Activated B cell treated with CpG ODN at 0.5 μM for 24 hours (primary cell): ENCODE measurements around the gene CDC14B. TPM values are rescaled to one million over a fixed set of nuclear protein-coding genes. Genes with fewer than 3 reads are reported as not detected.

ENCODE experiments used
- ATAC-seq: fragments of 200-7000 bp; cut with Tn5 transposase; one replicate; pipeline ENCODE4 v1.10.0; 2021; ENCODE audit warnings: low read depth, mild to moderate bottlenecking, moderate library complexity
- CTCF ChIA-PET: fragments of 350-600 bp; sonication (Branson Sonifier 250); formaldehyde crosslinking; loops from one replicate; lab custom pipeline; 2021; ENCODE audit warnings: antibody characterized with exemption; lab: Charles Lee
- POLR2A ChIA-PET: fragments of 350-600 bp; sonication (Branson Sonifier 250); formaldehyde crosslinking; loops from one replicate; lab custom pipeline; 2021; ENCODE audit warnings: antibody characterized with exemption; lab: Charles Lee
- DNase-seq: peaks from one replicate; pipeline ENCODE4 v3.0.0; 2022
- H3K27ac Mint-ChIP-seq: one replicate; pipeline ENCODE4 v1.8.0; 2020; ENCODE audit warnings: mixed read lengths
- H3K27me3 Mint-ChIP-seq: one replicate; pipeline ENCODE4 v1.8.0; 2021; ENCODE audit warnings: mixed read lengths
- H3K36me3 Mint-ChIP-seq: one replicate; pipeline ENCODE4 v1.8.0; 2021; ENCODE audit warnings: low read depth, mixed read lengths
- H3K4me1 Mint-ChIP-seq: one replicate; pipeline ENCODE4 v1.8.0; 2021; ENCODE audit warnings: mixed read lengths
- H3K4me3 Mint-ChIP-seq: one replicate; pipeline ENCODE4 v1.8.0; 2020; ENCODE audit warnings: mild to moderate bottlenecking, mixed read lengths
- H3K9me3 Mint-ChIP-seq: one replicate; pipeline ENCODE4 v1.8.0; 2020; ENCODE audit warnings: mixed read lengths
- CTCF ChIP-seq: fragments of 200-600 bp; IDR thresholded peaks from one replicate; pipeline ENCODE4 v1.8.0; 2022; ENCODE audit warnings: antibody characterized with exemption, mild to moderate bottlenecking
- intact Hi-C: fragments of 100-400 bp; cut with micrococcal nuclease; formaldehyde crosslinking; loops from one replicate; pipeline ENCODE4 v1.15.1; 2024
- total RNA-seq: library from RNA; stranded (reverse); gene quantifications from 2 replicates; pipeline ENCODE4 v1.2.3, GENCODE V29; 2022

CDC14B gene
- total RNA-seq, 1 donor from 2014 or later: 2.5 TPM

DNA sequence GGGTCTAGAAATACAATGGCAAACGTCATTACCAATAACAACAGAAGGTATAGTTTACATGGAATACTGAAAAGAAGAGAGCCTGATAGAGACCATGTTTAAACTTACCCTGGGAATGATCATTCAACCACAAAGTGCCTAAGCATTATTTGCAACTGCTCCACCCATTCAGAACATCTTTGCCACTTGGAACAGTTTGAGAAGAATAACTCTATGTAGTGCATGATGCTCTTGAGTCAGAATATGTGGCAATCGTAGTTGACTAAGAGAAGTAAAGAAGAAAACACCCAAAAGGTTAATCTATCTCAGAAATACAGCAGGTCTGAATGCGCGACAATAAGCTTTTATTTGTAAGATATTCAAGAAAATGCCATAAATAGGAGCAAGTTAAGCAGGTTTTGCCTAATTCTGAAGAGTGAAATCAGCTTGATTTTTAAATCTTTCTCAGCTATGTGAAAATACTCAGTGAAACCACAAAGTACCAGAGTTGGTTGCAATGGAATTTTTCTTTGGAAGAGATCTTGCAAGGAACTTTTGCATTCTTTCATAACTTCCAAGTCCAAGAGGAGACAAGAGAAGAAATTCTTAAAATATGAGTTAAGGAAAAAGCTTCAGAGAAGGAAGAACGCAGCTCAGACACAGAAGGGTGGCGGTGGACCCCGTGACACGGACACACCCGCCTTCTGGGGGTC lies 105.4 kb downstream of the CDC14B start:
- no peak for TF ChIP-seq CTCF

DNA sequence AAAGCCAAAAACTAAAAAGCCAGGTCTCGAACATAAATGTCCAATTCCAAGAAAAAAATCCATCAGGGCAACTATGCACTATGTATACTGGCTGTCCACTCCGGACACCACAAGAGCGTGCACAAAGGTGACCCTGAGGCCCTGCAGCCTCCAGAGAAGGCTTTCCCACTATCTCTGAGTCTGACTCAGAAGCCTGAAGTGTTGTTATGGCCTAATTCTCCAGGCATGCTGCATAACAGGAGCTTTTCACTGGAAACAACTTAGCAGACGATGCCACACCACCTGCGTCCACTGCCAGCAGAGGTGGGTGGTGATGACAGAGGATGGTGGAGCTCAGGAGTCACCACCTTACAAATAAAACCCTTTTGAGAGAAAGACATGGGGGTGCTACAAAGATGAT lies 106.0 kb downstream of the CDC14B start:
- ATAC-seq (no peak), DNase-seq (no peak)
- Mint-ChIP-seq H3K27me3 (no peaks in the 10 kb centered on the region), H3K9me3 (no peaks in the 10 kb centered on the region), H3K36me3 (peaks cover 9% of the 10 kb centered on the region), H3K27ac (no peak overlapping the region), H3K4me3 (no peak overlapping the region), H3K4me1 (no peaks in the 10 kb centered on the region)
- ChIA-PET POLR2A (no interaction called here), CTCF (no interaction called here)
- intact Hi-C loops: no loop called here
- no peak for TF ChIP-seq CTCF

More for the DNA sequence above, 105.4 kb downstream of the CDC14B start:
- CTCF ChIA-PET: no interaction called here
- intact Hi-C loops: no loop called here
- Mint-ChIP-seq H3K27ac (no peak overlapping the region), H3K4me1 (no peaks in the 10 kb centered on the region), H3K27me3 (no peaks in the 10 kb centered on the region), H3K9me3 (no peaks in the 10 kb centered on the region), H3K36me3 (peaks cover 5% of the 10 kb centered on the region), H3K4me3 (no peak overlapping the region)
- DNase-seq (no peak), ATAC-seq (no peak)
- POLR2A ChIA-PET: no interaction called here

- intact Hi-C loops: no loop called here
- no peak overlapping the region for H3K27ac Mint-ChIP-seq
- no peak overlapping the region for H3K4me3 Mint-ChIP-seq
- ATAC-seq (no peak), DNase-seq (no peak)
- H3K9me3 Mint-ChIP-seq: no peaks in the 10 kb centered on the region
- no peaks in the 10 kb centered on the region for H3K4me1 Mint-ChIP-seq
- H3K36me3 Mint-ChIP-seq: peaks cover 13% of the 10 kb centered on the region
- TF ChIP-seq CTCF: no peak
- ChIA-PET POLR2A (no interaction called here), CTCF (no interaction called here)
- H3K27me3 Mint-ChIP-seq: no peaks in the 10 kb centered on the region
Observed at GRCh38 chr9:96512240-96512639, 107.4 kb downstream of the CDC14B start.

DNA sequence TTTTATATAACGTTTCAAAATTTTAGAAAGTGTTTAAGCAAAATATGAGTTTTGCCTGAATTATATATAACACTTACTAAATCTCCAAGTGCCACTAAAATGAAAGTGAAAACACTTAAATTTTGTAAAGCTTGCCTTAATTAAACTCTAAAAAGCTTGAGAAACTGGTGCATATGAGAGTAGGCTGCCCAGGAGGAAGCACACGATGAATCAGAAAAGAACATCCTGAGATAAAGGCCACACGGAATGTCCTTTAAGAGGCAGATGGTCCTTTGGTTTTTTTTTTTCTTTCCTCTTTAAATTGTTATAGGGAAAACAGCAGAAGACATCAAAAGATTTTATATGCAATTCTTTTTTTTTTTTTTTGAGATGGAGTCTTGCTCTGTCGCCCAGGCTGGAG lies 109.4 kb downstream of the CDC14B start:
- H3K36me3 Mint-ChIP-seq: peaks cover 13% of the 10 kb centered on the region

DNA sequence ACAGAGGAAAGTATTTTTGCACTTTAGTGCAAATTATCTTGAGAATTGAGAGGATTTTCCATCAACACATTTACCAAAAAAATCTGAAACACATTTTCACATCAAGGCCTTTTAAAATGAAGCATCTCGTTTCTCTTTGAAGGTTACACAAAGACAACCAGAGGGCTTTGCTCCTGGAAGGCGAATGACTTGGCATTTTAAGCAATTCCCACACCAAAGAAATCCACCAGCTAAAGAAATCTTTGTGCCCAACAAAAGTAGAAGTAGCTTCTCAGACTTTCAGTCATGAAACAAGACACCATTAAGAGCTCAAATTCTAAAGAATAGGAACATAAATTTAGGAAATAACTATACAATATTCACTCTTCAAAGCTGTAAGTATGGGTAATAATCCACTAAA lies 109.8 kb downstream of the CDC14B start:
- no peak for TF ChIP-seq CTCF
- DNase-seq (no peak), ATAC-seq (no peak)
- intact Hi-C loops: no loop called here
- Mint-ChIP-seq H3K4me1 (no peaks in the 10 kb centered on the region), H3K36me3 (peaks cover 13% of the 10 kb centered on the region), H3K9me3 (no peaks in the 10 kb centered on the region), H3K4me3 (no peak overlapping the region), H3K27me3 (no peaks in the 10 kb centered on the region), H3K27ac (no peak overlapping the region)
- POLR2A ChIA-PET: no interaction called here
- CTCF ChIA-PET: no interaction called here

More for the DNA sequence above, 109.4 kb downstream of the CDC14B start:
- ATAC-seq (no peak), DNase-seq (no peak)
- no peaks in the 10 kb centered on the region for H3K27me3 Mint-ChIP-seq
- no peaks in the 10 kb centered on the region for H3K4me1 Mint-ChIP-seq
- CTCF ChIA-PET: no interaction called here
- H3K4me3 Mint-ChIP-seq: no peak overlapping the region
- no peaks in the 10 kb centered on the region for H3K9me3 Mint-ChIP-seq
- no peak overlapping the region for H3K27ac Mint-ChIP-seq
- no peak for TF ChIP-seq CTCF
- intact Hi-C loops: no loop called here
- POLR2A ChIA-PET: no interaction called here
